Keratinocyte (primary cell): ENCODE data around the gene ST6GALNAC6. TPM values are rescaled to one million over a fixed set of nuclear protein-coding genes. Genes with fewer than 3 reads are reported as not detected.

Experiments used
- DNase-seq: peaks from one replicate; pipeline ENCODE4 v3.0.0-alpha.2; 2011; ENCODE audit warnings: low read depth, missing footprints, low spot score
- FAIRE-seq: peaks from 2 replicates; lab custom pipeline; 2011; peaks lifted over from hg19 to GRCh38; lab: Jason Lieb, UNC
- H2AFZ ChIP-seq: 2 replicates; pipeline ENCODE4 v1.6.0; 2012; ENCODE audit warnings: low read length, control low read depth, inconsistent platforms; ENCODE audit not compliant: control insufficient read depth
- H3K27ac ChIP-seq: 2 replicates; pipeline ENCODE4 v1.5.1; 2011; ENCODE audit warnings: low read length; ENCODE audit not compliant: control insufficient read depth, insufficient read depth
- H3K27me3 ChIP-seq: 3 replicates; pipeline ENCODE4 v1.6.0; 2011; ENCODE audit warnings: low read length; ENCODE audit not compliant: control insufficient read depth, insufficient read depth; ENCODE audit errors: extremely low read depth
- H3K36me3 ChIP-seq, 2 experiments: 2 replicates in 1 of 2; 3 replicates in 1 of 2; pipeline ENCODE4 v1.5.1; 2011; ENCODE audit warnings: low read length in 2 of 2, mild to moderate bottlenecking in 1 of 2; ENCODE audit not compliant: control insufficient read depth in 2 of 2, insufficient read depth in 2 of 2; ENCODE audit errors: extremely low read depth in 1 of 2
- H3K4me1 ChIP-seq: 3 replicates; pipeline ENCODE4 v1.5.1; 2011; ENCODE audit warnings: low read length; ENCODE audit not compliant: control insufficient read depth, insufficient read depth; ENCODE audit errors: extremely low read depth
- H3K4me2 ChIP-seq: 3 replicates; pipeline ENCODE4 v1.6.0; 2011; ENCODE audit warnings: low read depth, low read length; ENCODE audit not compliant: control insufficient read depth, insufficient read depth; ENCODE audit errors: extremely low read depth
- H3K4me3 ChIP-seq, 3 experiments: fragments of 200-600 bp in 1 of 3; sonication (generic) in 1 of 3; 2 replicates in 2 of 3; 3 replicates in 1 of 3; pipeline ENCODE4 v1.5.1; 2011 to 2016; ENCODE audit warnings: low read length in 3 of 3, mild to moderate bottlenecking in 3 of 3, control low read depth in 2 of 3, inconsistent platforms in 1 of 3, low read depth in 1 of 3, mixed read lengths in 1 of 3, mixed run types in 1 of 3, moderate library complexity in 1 of 3; ENCODE audit not compliant: control insufficient read depth in 2 of 3, insufficient read depth in 2 of 3; ENCODE audit errors: extremely low read depth in 1 of 3
- H3K79me2 ChIP-seq: 2 replicates; pipeline ENCODE4 v1.6.0; 2012; ENCODE audit warnings: low read length; ENCODE audit not compliant: control insufficient read depth, insufficient read depth
- H3K9ac ChIP-seq: 3 replicates; pipeline ENCODE4 v1.6.0; 2011; ENCODE audit warnings: low read length; ENCODE audit not compliant: control insufficient read depth, insufficient read depth; ENCODE audit errors: extremely low read depth
- H3K9me1 ChIP-seq: 3 replicates; pipeline ENCODE4 v1.6.0; 2011; ENCODE audit warnings: low read length; ENCODE audit not compliant: control insufficient read depth, insufficient read depth; ENCODE audit errors: extremely low read depth
- H3K9me3 ChIP-seq: 2 replicates; pipeline ENCODE4 v1.5.1; 2012; ENCODE audit warnings: low read depth, low read length; ENCODE audit not compliant: control insufficient read depth
- H4K20me1 ChIP-seq: 3 replicates; pipeline ENCODE4 v1.6.0; 2011; ENCODE audit warnings: low read length; ENCODE audit not compliant: control insufficient read depth, insufficient read depth; ENCODE audit errors: extremely low read depth
- CTCF ChIP-seq, 3 experiments: IDR thresholded peaks in 1 of 3; conservative IDR thresholded peaks in 1 of 3; optimal IDR thresholded peaks in 1 of 3; 2 replicates in 2 of 3; 3 replicates in 1 of 3; pipeline versions ENCODE3 to v1.5.1; 2011; ENCODE audit warnings: low read length in 3 of 3, mild to moderate bottlenecking in 3 of 3, moderate library complexity in 2 of 3, control low read depth in 1 of 3, inconsistent platforms in 1 of 3; ENCODE audit not compliant: insufficient read depth in 2 of 3; ENCODE audit errors: extremely low read depth in 1 of 3
- EZH2 ChIP-seq: IDR thresholded peaks from one replicate; pipeline ENCODE4 v1.6.1; 2012; ENCODE audit warnings: inconsistent platforms, mild to moderate bottlenecking, low read length, moderate library complexity
- dilution Hi-C: fragments of 300-500 bp; cut with MboI; formaldehyde crosslinking; loops from one replicate; pipeline ENCODE4 v1.7.0; 2020; ENCODE audit warnings: low sequenced_read_pairs; ENCODE audit not compliant: extremely low pct_ligation_motif_present
- polyA plus RNA-seq, 5 experiments: library from polyadenylated mRNA; depleted of rRNA in 3 of 5; stranded (reverse) in 3 of 5; stranded (forward) in 1 of 5; unstranded in 1 of 5; fragments of >200 nt; gene quantifications; 1 replicate in 1 of 5; 2 replicates in 3 of 5; 3 replicates in 1 of 5; pipeline versions ENCODE4 v1.2.1 to v1.2.3, GENCODE V29; 2011 to 2012; ENCODE audit warnings: missing spikeins in 2 of 5, low read depth in 1 of 5, low replicate concordance in 1 of 5

The ST6GALNAC6 gene
- polyA plus RNA-seq, 1 donor (not counting 4 experiments of a cell fraction or from before 2014, with no cell fraction given), result 21.1 TPM

GRCh38 chr9:127940593-127940992, 41.2 kb upstream of the ST6GALNAC6 start:
- H3K79me2 ChIP-seq, result peaks cover 20% of the 10 kb centered on the region
- no peak overlapping the region for H3K9ac ChIP-seq
- dilution Hi-C loops, result loop anchor here (25.0 kb wide), 1 partner anchor 122 kb away; the partner anchor contains the start of genes NAIF1 and SLC25A25
- no peak for DNase-seq
- H3K4me2 ChIP-seq, result no peak overlapping the region
- no peaks in the 10 kb centered on the region for H3K9me3 ChIP-seq
- H3K9me1 ChIP-seq, result no peaks in the 10 kb centered on the region
- no peak overlapping the region for H3K27ac ChIP-seq
- peaks cover 8 to 10% of the 10 kb centered on the region in 2 experiments for H3K36me3 ChIP-seq
- no peak for FAIRE-seq
- no peak overlapping the region for H3K4me3 ChIP-seq
- TF ChIP-seq EZH2, result no peak
- no peak for TF ChIP-seq CTCF (optimal IDR thresholded peaks at IDR 0.05 in 1 of 3, IDR thresholded peaks at IDR 0.05 in 1 of 3, conservative IDR thresholded peaks at IDR 0.05 in 1 of 3; ENCODE audit: extremely low read depth in 1 of 3, insufficient read depth in 2 of 3, low read length in 3 of 3)
- peaks cover 9% of the 10 kb centered on the region for H4K20me1 ChIP-seq
- no peak overlapping the region for H2AFZ ChIP-seq
- no peaks in the 10 kb centered on the region for H3K27me3 ChIP-seq
- H3K4me1 ChIP-seq, result peaks cover 21% of the 10 kb centered on the region

GRCh38 chr9:127938298-127938690, 38.9 kb upstream of the ST6GALNAC6 start:
- H3K9ac ChIP-seq, result peak overlapping the region; percentile 44

More at GRCh38 chr9:127938298-127938690, 38.9 kb upstream of the ST6GALNAC6 start:
- Histone ChIP-seq H3K4me2 (peak overlapping the region; percentile 73), H3K79me2 (peaks cover 33% of the 10 kb centered on the region), H4K20me1 (peaks cover 8% of the 10 kb centered on the region), H3K27ac (no peak overlapping the region), H3K4me1 (peaks cover 22% of the 10 kb centered on the region), H3K27me3 (no peaks in the 10 kb centered on the region), H3K9me1 (no peaks in the 10 kb centered on the region), H3K4me3 (peak overlapping the region in 1 of 3 experiments; percentile 78), H3K9me3 (no peaks in the 10 kb centered on the region), H2AFZ (peak overlapping the region; percentile 70), H3K36me3 (peaks cover 9 to 13% of the 10 kb centered on the region in 2 experiments)
- FAIRE-seq, result no peak
- TF ChIP-seq EZH2, result no peak
- no peak for DNase-seq
- dilution Hi-C loops, result loop anchor here (25.0 kb wide), 1 partner anchor 124 kb away; the partner anchor contains the start of genes NAIF1 and SLC25A25
